ENCODE results near the gene SYNE4.
A peak's percentile ranks its signal among the peaks of the same experiment; 100 is the strongest.

The SYNE4 gene

GRCh38 chr19:35993923-35994598 is 14.6 kb downstream of the SYNE4 start:
- TF ChIP-seq CTCF (IDR thresholded peaks at IDR 0.05; ENCODE audit: low read depth, low read length, missing control alignments), result no peak
- DNase-seq (ENCODE audit: extremely low read depth, low read depth), result no peak
- H3K4me3 ChIP-seq (replicated peaks; ENCODE audit: low read depth, low read length), result peak overlapping the region; percentile 68; the same call in 1 of the 2 replicates

GRCh38 chr19:35992907-35993765 is 15.5 kb downstream of the SYNE4 start:
- DNase-seq (ENCODE audit: extremely low read depth, low read depth), result no peak
- H3K4me3 ChIP-seq (replicated peaks; ENCODE audit: low read depth, low read length), result no peak overlapping the region
- TF ChIP-seq CTCF (IDR thresholded peaks at IDR 0.05; ENCODE audit: low read depth, low read length, missing control alignments), result no peak

GRCh38 chr19:35991731-35992450 is 16.7 kb downstream of the SYNE4 start:
- H3K4me3 ChIP-seq (replicated peaks; ENCODE audit: low read depth, low read length), result no peak overlapping the region
- DNase-seq (ENCODE audit: extremely low read depth, low read depth), result no peak
- TF ChIP-seq CTCF (IDR thresholded peaks at IDR 0.05; ENCODE audit: low read depth, low read length, missing control alignments), result no peak

GRCh38 chr19:35990771-35991730 is 17.6 kb downstream of the SYNE4 start:
- no peak for DNase-seq (ENCODE audit: extremely low read depth, low read depth)
- no peak overlapping the region for H3K4me3 ChIP-seq (replicated peaks; ENCODE audit: low read depth, low read length)
- TF ChIP-seq CTCF (IDR thresholded peaks at IDR 0.05; ENCODE audit: low read depth, low read length, missing control alignments), result no peak

GRCh38 chr19:35990156-35990555 is 18.5 kb downstream of the SYNE4 start:
- DNase-seq (ENCODE audit: extremely low read depth, low read depth), result no peak
- no peak overlapping the region for H3K4me3 ChIP-seq (replicated peaks; ENCODE audit: low read depth, low read length)
- TF ChIP-seq CTCF (IDR thresholded peaks at IDR 0.05; ENCODE audit: low read depth, low read length, missing control alignments), result no peak

- TF ChIP-seq CTCF (IDR thresholded peaks at IDR 0.05; ENCODE audit: low read depth, low read length, missing control alignments), result no peak
- no peak for DNase-seq (ENCODE audit: extremely low read depth, low read depth)
- H3K4me3 ChIP-seq (replicated peaks; ENCODE audit: low read depth, low read length), result no peak overlapping the region
These were observed 19.8 kb downstream of the SYNE4 start for GRCh38 chr19:35988824-35989223.
